ENCODE results near the gene BNIP5. TPM values are rescaled to one million over a fixed set of nuclear protein-coding genes. Genes with fewer than 3 reads are reported as not detected.

BNIP5 gene
- total and polyA plus RNA-seq, 4 donors: not detected

- no peak for TF ChIP-seq ZBTB33 (IDR thresholded peaks at IDR 0.05)
- no peak for TF ChIP-seq RXRA (IDR thresholded peaks at IDR 0.05)
- no peak for TF ChIP-seq HNF4A (conservative IDR thresholded peaks at IDR 0.05)
- TF ChIP-seq FOXA1 (IDR thresholded peaks at IDR 0.05): no peak
- no peak for TF ChIP-seq YY1 (IDR thresholded peaks at IDR 0.05)
- TF ChIP-seq GABPA (IDR thresholded peaks at IDR 0.05 in 1 of 2, conservative IDR thresholded peaks at IDR 0.05 in 1 of 2): no peak
- TF ChIP-seq HNF4G (IDR thresholded peaks at IDR 0.05): no peak
- TF ChIP-seq NR2F2 (IDR thresholded peaks at IDR 0.05): no peak
- TF ChIP-seq EGR1 (IDR thresholded peaks at IDR 0.05; ENCODE audit: low read depth in 2 of 2): no peak
These were observed 37.5 kb upstream of the BNIP5 start (continued) for GRCh38 chr6:36374194-36374593.

- whole genome bisulfite sequencing: 85% methylated on average over 15 of the region's 15 CpGs
- Histone ChIP-seq H3K27me3 (ENCODE audit: control insufficient read depth in 4 of 4, insufficient read depth in 4 of 4, low read length in 3 of 4) (no peaks in the 10 kb centered on the region), H3K9me3 (ENCODE audit: control insufficient read depth in 4 of 4, low read length in 3 of 4) (no peaks in the 10 kb centered on the region), H3K4me1 (ENCODE audit: control insufficient read depth in 4 of 4, insufficient read depth in 4 of 4, low read length in 3 of 4) (peaks cover 0 to 16% (median 10%) of the 10 kb centered on the region in 4 donors), H3K9ac (ENCODE audit: low read depth in 1 of 2, low read length in 2 of 2) (no peak overlapping the region), H3K36me3 (ENCODE audit: control insufficient read depth in 4 of 4, insufficient read depth in 3 of 4, low read depth in 1 of 4, low read length in 3 of 4) (no peaks in the 10 kb centered on the region), H3K27ac (ENCODE audit: low read depth in 1 of 2, low read length in 2 of 2) (no peak overlapping the region), H3K4me3 (ENCODE audit: low read depth in 1 of 3, low read length in 3 of 3) (no peak overlapping the region)
- DNase-seq (ENCODE audit: low spot score): no peak
- TF ChIP-seq FOXA2 (IDR thresholded peaks at IDR 0.05): no peak
- no peak for TF ChIP-seq CTCF (IDR thresholded peaks at IDR 0.05; ENCODE audit: low read depth, low read length, missing input control)
These were observed 36.8 kb upstream of the BNIP5 start for GRCh38 chr6:36373368-36374019.

GRCh38 chr6:36372088-36372487 is 35.4 kb upstream of the BNIP5 start:
- H3K4me1 ChIP-seq (ENCODE audit: control insufficient read depth in 4 of 4, insufficient read depth in 4 of 4, low read length in 3 of 4): peaks cover 0 to 4% (median 2%) of the 10 kb centered on the region in 4 donors
- H3K27ac ChIP-seq (ENCODE audit: low read depth in 1 of 2, low read length in 2 of 2): no peak overlapping the region
- no peaks in the 10 kb centered on the region for H3K36me3 ChIP-seq (ENCODE audit: control insufficient read depth in 4 of 4, insufficient read depth in 3 of 4, low read depth in 1 of 4, low read length in 3 of 4)
- no peak overlapping the region for H3K4me3 ChIP-seq (ENCODE audit: low read depth in 1 of 3, low read length in 3 of 3)
- no peak for TF ChIP-seq ATF3 (IDR thresholded peaks at IDR 0.05)
- no peak for TF ChIP-seq CTCF (IDR thresholded peaks at IDR 0.05; ENCODE audit: low read depth, low read length, missing input control)
- TF ChIP-seq GABPA (IDR thresholded peaks at IDR 0.05 in 1 of 2, conservative IDR thresholded peaks at IDR 0.05 in 1 of 2): no peak
- TF ChIP-seq YY1 (IDR thresholded peaks at IDR 0.05): no peak
- TF ChIP-seq HNF4A (conservative IDR thresholded peaks at IDR 0.05): no peak
- TF ChIP-seq TAF1 (conservative IDR thresholded peaks at IDR 0.05): no peak
- no peak for TF ChIP-seq NR2F2 (IDR thresholded peaks at IDR 0.05)
- TF ChIP-seq RAD21 (IDR thresholded peaks at IDR 0.05): no peak
- TF ChIP-seq REST (IDR thresholded peaks at IDR 0.05): no peak
- no peak for TF ChIP-seq RXRA (IDR thresholded peaks at IDR 0.05)
- TF ChIP-seq ZBTB33 (IDR thresholded peaks at IDR 0.05): no peak
- DNase-seq (ENCODE audit: low spot score): no peak
- H3K9me3 ChIP-seq (ENCODE audit: control insufficient read depth in 4 of 4, low read length in 3 of 4): no peaks in the 10 kb centered on the region
- 98% methylated on average over 6 of the region's 6 CpGs for WGBS
- H3K27me3 ChIP-seq (ENCODE audit: control insufficient read depth in 4 of 4, insufficient read depth in 4 of 4, low read length in 3 of 4): no peaks in the 10 kb centered on the region
- H3K9ac ChIP-seq (ENCODE audit: low read depth in 1 of 2, low read length in 2 of 2): no peak overlapping the region

Measured in liver (tissue), 9 donors.